OCI-LY3 (cell line): ENCODE measurements around the gene ROBO2.

Experiments
- H2AFZ ChIP-seq: fragments of 200-600, 300-600 bp; shearing (Covaris generic); 2 replicates; pipeline ENCODE4 v1.6.0; 2014; ENCODE audit warnings: antibody characterized with exemption, low read depth, low read length
- H3K27ac ChIP-seq: fragments of 200-600, 300-600 bp; sonication (generic); 2 replicates; pipeline ENCODE4 v1.5.1; 2014; ENCODE audit warnings: mild to moderate bottlenecking, low read length, moderate library complexity, mixed read lengths
- H3K27me3 ChIP-seq: fragments of 200-600, 300-600 bp; sonication (generic); 2 replicates; pipeline ENCODE4 v1.6.1; 2014; ENCODE audit warnings: low read depth, low read length, mixed read lengths
- H3K36me3 ChIP-seq: fragments of 200-600, 300-600 bp; sonication (generic); replicated peaks from 2 replicates; pipeline ENCODE3; 2014; ENCODE audit warnings: low read depth, low read length, mixed read lengths
- H3K4me1 ChIP-seq: fragments of 300-600, 200-600 bp; sonication (generic); 2 replicates; pipeline ENCODE4 v1.6.1; 2014; ENCODE audit warnings: low read length, mixed read lengths
- H3K4me2 ChIP-seq: fragments of 200-600, 300-600 bp; sonication (generic); 2 replicates; pipeline ENCODE4 v1.6.1; 2014; ENCODE audit warnings: low read length, mixed read lengths
- H3K4me3 ChIP-seq: fragments of 300-600, 200-600 bp; sonication (generic); 2 replicates; pipeline ENCODE4 v1.5.1; 2014; ENCODE audit warnings: antibody characterized with exemption, mild to moderate bottlenecking, low read length, moderate library complexity
- H3K79me2 ChIP-seq: fragments of 300-600, 200-600 bp; shearing (Covaris generic); 2 replicates; pipeline ENCODE4 v1.6.1; 2014; ENCODE audit warnings: mild to moderate bottlenecking, low read length, mixed read lengths
- H3K9ac ChIP-seq: fragments of 300-600, 200-600 bp; shearing (Covaris generic); 2 replicates; pipeline ENCODE4 v1.6.0; 2014; ENCODE audit warnings: mild to moderate bottlenecking, low read length, moderate library complexity
- H3K9me3 ChIP-seq: fragments of 200-600, 300-600 bp; shearing (Covaris generic); 2 replicates; pipeline ENCODE4 v1.6.1; 2014; ENCODE audit warnings: low read length, mixed read lengths; ENCODE audit not compliant: insufficient read depth
- H4K20me1 ChIP-seq: fragments of 200-600, 300-600 bp; sonication (generic); 2 replicates; pipeline ENCODE4 v1.6.1; 2016; ENCODE audit warnings: low read length, mixed read lengths; ENCODE audit not compliant: insufficient read depth
- CTCF ChIP-seq: fragments of 200-600, 300-600 bp; sonication (generic); IDR thresholded peaks from 2 replicates; pipeline ENCODE4 v1.5.1; 2014; ENCODE audit warnings: antibody characterized with exemption, low read length, low read depth
- EZH2phosphoT487 ChIP-seq: fragments of 200-600 bp; shearing (Covaris generic); IDR thresholded peaks from 2 replicates; pipeline ENCODE4 v1.6.1; 2018; ENCODE audit warnings: antibody characterized with exemption, mixed run types, low read depth

ROBO2 gene

GRCh38 chr3:77051591-77051990 is 11.7 kb downstream of the ROBO2 start:
- Histone ChIP-seq H3K36me3 (no peaks in the 10 kb centered on the region), H2AFZ (no peak overlapping the region), H3K9ac (no peak overlapping the region), H3K9me3 (no peaks in the 10 kb centered on the region), H3K4me3 (no peak overlapping the region), H4K20me1 (no peaks in the 10 kb centered on the region), H3K79me2 (no peaks in the 10 kb centered on the region), H3K4me1 (no peaks in the 10 kb centered on the region), H3K27ac (no peak overlapping the region), H3K4me2 (no peak overlapping the region), H3K27me3 (no peaks in the 10 kb centered on the region)
- no peak for TF ChIP-seq EZH2phosphoT487
- no peak for TF ChIP-seq CTCF

GRCh38 chr3:77052051-77052501 is 12.2 kb downstream of the ROBO2 start:
- Histone ChIP-seq H3K36me3 (no peaks in the 10 kb centered on the region), H3K4me3 (no peak overlapping the region), H3K9ac (no peak overlapping the region), H2AFZ (no peak overlapping the region), H3K9me3 (no peaks in the 10 kb centered on the region), H3K4me1 (no peaks in the 10 kb centered on the region), H4K20me1 (no peaks in the 10 kb centered on the region), H3K27me3 (no peaks in the 10 kb centered on the region), H3K4me2 (no peak overlapping the region), H3K79me2 (no peaks in the 10 kb centered on the region), H3K27ac (no peak overlapping the region)
- TF ChIP-seq EZH2phosphoT487 (no peak), CTCF (no peak)

- Histone ChIP-seq H3K27ac (no peak overlapping the region), H3K9ac (no peak overlapping the region), H3K79me2 (no peaks in the 10 kb centered on the region), H3K4me1 (no peaks in the 10 kb centered on the region), H3K4me3 (no peak overlapping the region), H3K9me3 (no peaks in the 10 kb centered on the region), H3K27me3 (no peaks in the 10 kb centered on the region), H3K4me2 (no peak overlapping the region), H2AFZ (no peak overlapping the region), H3K36me3 (no peaks in the 10 kb centered on the region), H4K20me1 (no peaks in the 10 kb centered on the region)
- no peak for TF ChIP-seq CTCF
- no peak for TF ChIP-seq EZH2phosphoT487
Observed at GRCh38 chr3:77052733-77053670, 13.1 kb downstream of the ROBO2 start.

DNA sequence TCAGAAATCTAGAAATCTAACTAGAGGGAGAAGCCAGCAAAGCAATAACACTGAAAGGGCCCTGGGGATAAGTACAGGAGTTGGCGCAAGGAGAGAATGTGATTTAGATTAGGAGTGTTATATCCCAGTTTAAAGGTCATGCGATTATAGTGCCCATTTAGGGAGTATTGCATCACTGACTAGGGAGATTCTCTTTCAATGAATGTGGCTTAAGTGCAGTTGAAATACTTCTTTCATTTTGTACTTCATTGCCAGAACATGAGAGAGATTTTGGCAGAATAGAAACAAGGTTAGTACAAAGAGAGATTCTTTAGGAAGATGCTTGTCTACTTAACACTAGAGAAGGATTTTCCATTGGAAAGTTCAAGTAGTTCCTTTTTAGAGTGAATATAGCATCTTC is 13.9 kb downstream of the ROBO2 start:
- Histone ChIP-seq H3K4me2 (no peak overlapping the region), H4K20me1 (no peaks in the 10 kb centered on the region), H3K36me3 (no peaks in the 10 kb centered on the region), H3K27me3 (no peaks in the 10 kb centered on the region), H3K4me3 (no peak overlapping the region), H3K4me1 (no peaks in the 10 kb centered on the region), H2AFZ (no peak overlapping the region), H3K79me2 (no peaks in the 10 kb centered on the region), H3K9ac (no peak overlapping the region), H3K27ac (no peak overlapping the region), H3K9me3 (no peaks in the 10 kb centered on the region)
- TF ChIP-seq EZH2phosphoT487 (no peak), CTCF (no peak)
